ENCODE results near the gene ZNF710.

Gene ZNF710

GRCh38 chr15:90001683-90002427 is 731 bp downstream of the ZNF710 start:
- intact Hi-C loops (cut with DNase I; ENCODE audit: low total_unique reads), result loop anchor here (10.0 kb wide), 1 partner anchor 63 kb away; no protein-coding TSS in a partner anchor
- TF ChIP-seq CTCF (IDR thresholded peaks at IDR 0.05), result no peak
- Histone ChIP-seq H3K9me3 (no peaks in the 10 kb centered on the region), H3K36me3 (no peaks in the 10 kb centered on the region), H3K4me1 (peaks cover 0 to 60% (median 25%) of the 10 kb centered on the region in 4 donors), H3K4me3 (peak overlapping the region; percentile 64 to 90), H3K27me3 (no peaks in the 10 kb centered on the region), H3K27ac (peak overlapping the region; percentile 68 to 89)
- DNase-seq, result peak; percentile 60 to 82

DNA sequence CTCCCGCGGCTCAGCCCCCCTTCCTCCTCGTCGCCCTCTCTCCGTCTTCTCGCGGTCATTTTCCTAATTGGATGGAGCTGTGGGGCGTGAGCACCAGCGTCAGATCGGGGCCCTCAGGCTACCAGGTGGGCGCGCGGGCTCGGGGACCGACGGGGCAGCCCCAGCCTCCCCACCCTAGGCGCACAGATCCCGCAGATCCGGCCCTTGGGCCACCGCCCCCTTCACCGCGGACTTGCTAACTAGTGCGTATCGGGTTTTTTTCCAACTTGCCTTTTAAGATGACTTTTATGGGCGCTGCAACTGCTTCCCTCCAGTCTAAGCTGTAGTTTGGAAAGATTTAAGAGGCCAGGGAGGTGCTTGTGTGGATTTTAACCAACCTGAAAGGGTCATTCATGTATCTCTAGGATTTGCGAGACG is 1.3 kb downstream of the ZNF710 start:
- Histone ChIP-seq H3K4me1 (peaks cover 0 to 60% (median 25%) of the 10 kb centered on the region in 4 donors), H3K9me3 (no peaks in the 10 kb centered on the region), H3K36me3 (no peaks in the 10 kb centered on the region), H3K27ac (peak overlapping the region; percentile 68 to 89), H3K4me3 (peak overlapping the region; percentile 64 to 90), H3K27me3 (no peaks in the 10 kb centered on the region)
- DNase-seq, result peak; percentile 42 to 77
- intact Hi-C loops (cut with DNase I; ENCODE audit: low total_unique reads), result loop anchor here (10.0 kb wide), 1 partner anchor 62 kb away; no protein-coding TSS in a partner anchor
- no peak for TF ChIP-seq CTCF (IDR thresholded peaks at IDR 0.05)

DNA sequence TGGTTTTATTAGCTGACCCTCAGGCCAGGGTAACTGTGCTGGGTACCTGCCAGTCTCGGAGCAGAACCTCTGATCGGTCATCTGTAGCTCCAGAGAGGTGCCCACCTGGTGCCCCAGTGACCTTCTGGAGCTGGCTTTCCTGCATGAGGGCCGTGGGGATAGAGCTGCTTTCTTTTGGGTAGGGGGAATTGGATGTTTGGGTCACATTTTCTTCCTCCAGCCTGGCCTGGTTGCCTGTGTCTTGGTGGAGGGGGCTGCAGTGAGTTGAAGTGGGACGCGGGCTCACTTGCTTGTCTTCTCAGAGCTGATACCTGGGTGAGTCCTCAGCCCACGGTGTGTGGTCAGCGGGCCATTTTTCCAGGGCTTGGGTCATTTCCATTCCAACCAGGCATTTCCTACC is 2.6 kb downstream of the ZNF710 start:
- Histone ChIP-seq H3K36me3 (no peaks in the 10 kb centered on the region), H3K9me3 (no peaks in the 10 kb centered on the region), H3K27me3 (no peaks in the 10 kb centered on the region), H3K27ac (peak overlapping the region in 1 of 2 donors; percentile 41), H3K4me3 (no peak overlapping the region), H3K4me1 (peaks cover 0 to 60% (median 25%) of the 10 kb centered on the region in 4 donors)
- TF ChIP-seq CTCF (IDR thresholded peaks at IDR 0.05), result no peak
- DNase-seq, result no peak
- intact Hi-C loops (cut with DNase I; ENCODE audit: low total_unique reads), result loop anchor here (10.0 kb wide), 1 partner anchor 61 kb away; no protein-coding TSS in a partner anchor

DNA sequence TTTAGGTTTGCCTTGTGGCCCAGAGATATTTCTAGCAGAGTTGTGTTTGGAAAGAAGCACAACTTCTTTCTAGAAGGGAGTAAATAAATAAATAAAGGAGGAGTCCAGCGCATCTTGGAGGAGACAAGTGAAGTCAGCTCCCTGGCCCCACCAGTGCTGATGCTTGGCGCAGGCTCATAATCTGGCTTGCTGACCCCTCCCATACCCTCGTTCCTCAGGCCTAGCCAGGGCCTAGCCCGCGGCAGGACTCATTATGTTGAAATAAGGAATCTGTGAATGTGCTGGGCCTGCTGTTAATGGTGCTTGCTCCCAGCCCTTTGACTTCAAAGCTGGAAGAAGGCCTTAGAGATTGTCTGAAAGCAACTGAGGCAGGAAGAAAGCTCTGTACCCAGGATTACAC is 3.1 kb downstream of the ZNF710 start:
- peaks cover 0 to 3% (median 0%) of the 10 kb centered on the region in 3 donors for H3K36me3 ChIP-seq
- intact Hi-C loops (cut with DNase I; ENCODE audit: low total_unique reads), result loop anchor here (10.0 kb wide), 1 partner anchor 61 kb away; no protein-coding TSS in a partner anchor
- H3K9me3 ChIP-seq, result no peaks in the 10 kb centered on the region
- H3K27ac ChIP-seq, result peak overlapping the region in 1 of 2 donors; percentile 41
- no peak overlapping the region for H3K4me3 ChIP-seq
- peak in 1 of 2 donors; percentile 31 for DNase-seq
- TF ChIP-seq CTCF (IDR thresholded peaks at IDR 0.05), result no peak
- H3K27me3 ChIP-seq, result no peaks in the 10 kb centered on the region
- peaks cover 0 to 57% (median 25%) of the 10 kb centered on the region in 4 donors for H3K4me1 ChIP-seq

DNA sequence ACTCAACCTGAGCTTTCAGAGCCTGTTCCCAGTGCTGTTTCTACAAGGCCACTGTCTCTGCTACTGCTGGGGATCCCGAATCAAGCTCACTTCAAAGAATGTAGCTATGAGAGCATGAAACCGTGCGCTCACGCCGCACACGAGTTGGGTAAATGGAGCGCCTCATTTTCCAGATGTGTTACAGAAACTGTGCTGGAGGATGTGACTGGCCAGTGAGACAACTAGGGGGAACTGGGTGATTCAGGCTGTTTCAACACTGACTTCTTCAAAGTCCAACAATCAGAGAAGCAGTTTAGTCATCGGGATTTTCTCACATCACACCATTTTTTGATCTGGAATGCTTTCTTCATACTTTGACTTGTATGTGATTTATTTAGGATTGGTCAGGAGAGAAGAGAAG is 3.5 kb downstream of the ZNF710 start:
- Histone ChIP-seq H3K9me3 (no peaks in the 10 kb centered on the region), H3K4me3 (no peak overlapping the region), H3K27me3 (no peaks in the 10 kb centered on the region), H3K27ac (peak overlapping the region in 1 of 2 donors; percentile 41), H3K36me3 (peaks cover 0 to 6% (median 0%) of the 10 kb centered on the region in 3 donors), H3K4me1 (peaks cover 0 to 54% (median 25%) of the 10 kb centered on the region in 4 donors)
- TF ChIP-seq CTCF (IDR thresholded peaks at IDR 0.05), result no peak
- intact Hi-C loops (cut with DNase I; ENCODE audit: low total_unique reads), result loop anchor here (10.0 kb wide), 1 partner anchor 60 kb away; no protein-coding TSS in a partner anchor
- peak in 1 of 2 donors; percentile 58 for DNase-seq
